Keratinocyte (primary cell): ENCODE data around the gene DNM2. TPM values are rescaled to one million over a fixed set of nuclear protein-coding genes. Genes with fewer than 3 reads are reported as not detected.
"Not testable (repeated sequence)": the region's sequence is repeated elsewhere in the genome, so short reads cannot be mapped to it uniquely, and the experiment has no call there.

Experiments used
- DNase-seq: peaks from one replicate; pipeline ENCODE4 v3.0.0-alpha.2; 2011; ENCODE audit warnings: low read depth, missing footprints, low spot score
- FAIRE-seq: peaks from 2 replicates; lab custom pipeline; 2011; peaks lifted over from hg19 to GRCh38; lab: Jason Lieb, UNC
- H2AFZ ChIP-seq: 2 replicates; pipeline ENCODE4 v1.6.0; 2012; ENCODE audit warnings: low read length, control low read depth, inconsistent platforms; ENCODE audit not compliant: control insufficient read depth
- H3K27ac ChIP-seq: 2 replicates; pipeline ENCODE4 v1.5.1; 2011; ENCODE audit warnings: low read length; ENCODE audit not compliant: control insufficient read depth, insufficient read depth
- H3K27me3 ChIP-seq: 3 replicates; pipeline ENCODE4 v1.6.0; 2011; ENCODE audit warnings: low read length; ENCODE audit not compliant: control insufficient read depth, insufficient read depth; ENCODE audit errors: extremely low read depth
- H3K36me3 ChIP-seq, 2 experiments: 2 replicates in 1 of 2; 3 replicates in 1 of 2; pipeline ENCODE4 v1.5.1; 2011; ENCODE audit warnings: low read length in 2 of 2, mild to moderate bottlenecking in 1 of 2; ENCODE audit not compliant: control insufficient read depth in 2 of 2, insufficient read depth in 2 of 2; ENCODE audit errors: extremely low read depth in 1 of 2
- H3K4me1 ChIP-seq: 3 replicates; pipeline ENCODE4 v1.5.1; 2011; ENCODE audit warnings: low read length; ENCODE audit not compliant: control insufficient read depth, insufficient read depth; ENCODE audit errors: extremely low read depth
- H3K4me2 ChIP-seq: 3 replicates; pipeline ENCODE4 v1.6.0; 2011; ENCODE audit warnings: low read depth, low read length; ENCODE audit not compliant: control insufficient read depth, insufficient read depth; ENCODE audit errors: extremely low read depth
- H3K4me3 ChIP-seq, 3 experiments: fragments of 200-600 bp in 1 of 3; sonication (generic) in 1 of 3; 2 replicates in 2 of 3; 3 replicates in 1 of 3; pipeline ENCODE4 v1.5.1; 2011 to 2016; ENCODE audit warnings: low read length in 3 of 3, mild to moderate bottlenecking in 3 of 3, control low read depth in 2 of 3, inconsistent platforms in 1 of 3, low read depth in 1 of 3, mixed read lengths in 1 of 3, mixed run types in 1 of 3, moderate library complexity in 1 of 3; ENCODE audit not compliant: control insufficient read depth in 2 of 3, insufficient read depth in 2 of 3; ENCODE audit errors: extremely low read depth in 1 of 3
- H3K79me2 ChIP-seq: 2 replicates; pipeline ENCODE4 v1.6.0; 2012; ENCODE audit warnings: low read length; ENCODE audit not compliant: control insufficient read depth, insufficient read depth
- H3K9ac ChIP-seq: 3 replicates; pipeline ENCODE4 v1.6.0; 2011; ENCODE audit warnings: low read length; ENCODE audit not compliant: control insufficient read depth, insufficient read depth; ENCODE audit errors: extremely low read depth
- H3K9me1 ChIP-seq: 3 replicates; pipeline ENCODE4 v1.6.0; 2011; ENCODE audit warnings: low read length; ENCODE audit not compliant: control insufficient read depth, insufficient read depth; ENCODE audit errors: extremely low read depth
- H3K9me3 ChIP-seq: 2 replicates; pipeline ENCODE4 v1.5.1; 2012; ENCODE audit warnings: low read depth, low read length; ENCODE audit not compliant: control insufficient read depth
- H4K20me1 ChIP-seq: 3 replicates; pipeline ENCODE4 v1.6.0; 2011; ENCODE audit warnings: low read length; ENCODE audit not compliant: control insufficient read depth, insufficient read depth; ENCODE audit errors: extremely low read depth
- CTCF ChIP-seq, 3 experiments: IDR thresholded peaks in 1 of 3; conservative IDR thresholded peaks in 1 of 3; optimal IDR thresholded peaks in 1 of 3; 2 replicates in 2 of 3; 3 replicates in 1 of 3; pipeline versions ENCODE3 to v1.5.1; 2011; ENCODE audit warnings: low read length in 3 of 3, mild to moderate bottlenecking in 3 of 3, moderate library complexity in 2 of 3, control low read depth in 1 of 3, inconsistent platforms in 1 of 3; ENCODE audit not compliant: insufficient read depth in 2 of 3; ENCODE audit errors: extremely low read depth in 1 of 3
- EZH2 ChIP-seq: IDR thresholded peaks from one replicate; pipeline ENCODE4 v1.6.1; 2012; ENCODE audit warnings: inconsistent platforms, mild to moderate bottlenecking, low read length, moderate library complexity
- dilution Hi-C: fragments of 300-500 bp; cut with MboI; formaldehyde crosslinking; loops from one replicate; pipeline ENCODE4 v1.7.0; 2020; ENCODE audit warnings: low sequenced_read_pairs; ENCODE audit not compliant: extremely low pct_ligation_motif_present
- polyA plus RNA-seq, 5 experiments: library from polyadenylated mRNA; depleted of rRNA in 3 of 5; stranded (reverse) in 3 of 5; stranded (forward) in 1 of 5; unstranded in 1 of 5; fragments of >200 nt; gene quantifications; 1 replicate in 1 of 5; 2 replicates in 3 of 5; 3 replicates in 1 of 5; pipeline versions ENCODE4 v1.2.1 to v1.2.3, GENCODE V29; 2011 to 2012; ENCODE audit warnings: missing spikeins in 2 of 5, low read depth in 1 of 5, low replicate concordance in 1 of 5

Gene DNM2
- polyA plus RNA-seq, 1 donor (not counting 4 experiments of a cell fraction or from before 2014, with no cell fraction given): 60.1 TPM

GRCh38 chr19:10836479-10837330 is 118.8 kb downstream of the DNM2 start:
- H3K9me3 ChIP-seq: no peaks in the 10 kb centered on the region
- peak overlapping the region; percentile 58 for H3K4me2 ChIP-seq
- DNase-seq (peak; percentile 54), FAIRE-seq (peak; percentile 29)
- peak overlapping the region; percentile 89 for H2AFZ ChIP-seq
- H3K36me3 ChIP-seq: peaks cover 10 to 12% of the 10 kb centered on the region in 2 experiments
- H3K27ac ChIP-seq: peak overlapping the region; percentile 88
- H3K4me1 ChIP-seq: peaks cover 5% of the 10 kb centered on the region
- no peaks in the 10 kb centered on the region for H3K79me2 ChIP-seq
- dilution Hi-C loops: no loop called here
- H3K9me1 ChIP-seq: peaks cover 2% of the 10 kb centered on the region
- H3K9ac ChIP-seq: peak overlapping the region; percentile 80
- H3K4me3 ChIP-seq: peak overlapping the region; percentile 62 to 78 (median 78)
- H3K27me3 ChIP-seq: no peaks in the 10 kb centered on the region
- no peak for TF ChIP-seq CTCF (optimal IDR thresholded peaks at IDR 0.05 in 1 of 3, IDR thresholded peaks at IDR 0.05 in 1 of 3, conservative IDR thresholded peaks at IDR 0.05 in 1 of 3; ENCODE audit: extremely low read depth in 1 of 3, insufficient read depth in 2 of 3, low read length in 3 of 3)
- no peak for TF ChIP-seq EZH2
- no peaks in the 10 kb centered on the region for H4K20me1 ChIP-seq

- H3K4me2 ChIP-seq, H3K79me2 ChIP-seq, H4K20me1 ChIP-seq, H3K9me3 ChIP-seq, H3K9ac ChIP-seq, H3K27ac ChIP-seq, FAIRE-seq, H3K4me3 ChIP-seq, H3K36me3 ChIP-seq, H3K9me1 ChIP-seq, DNase-seq, H3K4me1 ChIP-seq, H3K27me3 ChIP-seq, dilution Hi-C loops, H2AFZ ChIP-seq: not testable (repeated sequence)
Measured at GRCh38 chr19:10837649-10838048, 119.8 kb downstream of the DNM2 start.
